Trophoblast cell (in vitro differentiated cells and primary cell): ENCODE measurements around the gene WIF1.

Source experiments
- DNase-seq, 2 donors: peaks; one replicate each; pipeline ENCODE4 v3.0.0-alpha.2; 2016
- H2AFZ ChIP-seq: 2 replicates; pipeline ENCODE4 v1.6.1; 2013; ENCODE audit warnings: low read length, moderate library complexity, mild to moderate bottlenecking; ENCODE audit not compliant: insufficient read depth, poor library complexity
- H2AK5ac ChIP-seq: 2 replicates; pipeline ENCODE4 v1.6.1; 2013; ENCODE audit warnings: mild to moderate bottlenecking, low read length
- H2BK120ac ChIP-seq: 2 replicates; pipeline ENCODE4 v1.6.1; 2013; ENCODE audit warnings: low read length, mild to moderate bottlenecking, moderate library complexity; ENCODE audit not compliant: insufficient read depth, poor library complexity
- H2BK12ac ChIP-seq: 2 replicates; pipeline ENCODE4 v1.6.1; 2013; ENCODE audit warnings: mild to moderate bottlenecking, low read length, moderate library complexity
- H2BK5ac ChIP-seq: 2 replicates; pipeline ENCODE4 v1.6.1; 2013; ENCODE audit warnings: low read length, low read depth, moderate library complexity, mild to moderate bottlenecking; ENCODE audit not compliant: poor library complexity
- H3K14ac ChIP-seq: 2 replicates; pipeline ENCODE4 v1.6.1; 2013; ENCODE audit warnings: mild to moderate bottlenecking, low read length
- H3K18ac ChIP-seq: 2 replicates; pipeline ENCODE4 v1.6.1; 2013; ENCODE audit warnings: mild to moderate bottlenecking, low read length
- H3K23ac ChIP-seq: 2 replicates; pipeline ENCODE4 v1.6.1; 2013; ENCODE audit warnings: low read length
- H3K27ac ChIP-seq: 2 replicates; pipeline ENCODE4 v1.5.1; 2013; ENCODE audit warnings: low read depth, mild to moderate bottlenecking, inconsistent platforms, low read length, moderate library complexity
- H3K27me3 ChIP-seq: 2 replicates; pipeline ENCODE4 v1.6.1; 2013; ENCODE audit warnings: inconsistent platforms, mild to moderate bottlenecking, low read length, moderate library complexity; ENCODE audit not compliant: insufficient read depth
- H3K36me3 ChIP-seq, 2 experiments: 1 replicate in 1 of 2; 2 replicates in 1 of 2; pipeline ENCODE4 v1.6.1; 2013; ENCODE audit warnings: low read length in 2 of 2, mild to moderate bottlenecking in 2 of 2, moderate library complexity in 1 of 2; ENCODE audit not compliant: insufficient read depth in 2 of 2, control insufficient read depth in 1 of 2
- H3K4ac ChIP-seq: 2 replicates; pipeline ENCODE4 v1.6.1; 2013; ENCODE audit warnings: low read depth, mild to moderate bottlenecking, low read length, moderate library complexity
- H3K4me1 ChIP-seq, 2 experiments: 1 replicate in 1 of 2; 2 replicates in 1 of 2; pipeline ENCODE4 v1.6.1; 2013; ENCODE audit warnings: low read length in 2 of 2, mild to moderate bottlenecking in 2 of 2, moderate library complexity in 1 of 2; ENCODE audit not compliant: insufficient read depth in 2 of 2, control insufficient read depth in 1 of 2
- H3K4me2 ChIP-seq: 2 replicates; pipeline ENCODE4 v1.6.1; 2013; ENCODE audit warnings: inconsistent platforms, mild to moderate bottlenecking, low read length, moderate library complexity
- H3K4me3 ChIP-seq: 2 replicates; pipeline ENCODE4 v1.5.1; 2013; ENCODE audit warnings: mild to moderate bottlenecking, low read depth, low read length, inconsistent platforms
- H3K79me1 ChIP-seq: one replicate; pipeline ENCODE4 v1.6.1; 2013; ENCODE audit warnings: low read length
- H3K79me2 ChIP-seq: 2 replicates; pipeline ENCODE4 v1.6.1; 2013; ENCODE audit warnings: low read length, mild to moderate bottlenecking; ENCODE audit not compliant: control insufficient read depth, insufficient read depth, poor library complexity
- H3K9ac ChIP-seq: 2 replicates; pipeline ENCODE4 v1.6.1; 2013; ENCODE audit warnings: mild to moderate bottlenecking, low read length
- H3K9me3 ChIP-seq: 2 replicates; pipeline ENCODE4 v1.6.1; 2013; ENCODE audit warnings: low read depth, mild to moderate bottlenecking, control low read depth, inconsistent platforms, low read length; ENCODE audit not compliant: insufficient read depth
- H4K12ac ChIP-seq: 2 replicates; pipeline ENCODE4 v1.6.1; 2013; ENCODE audit warnings: low read depth, mild to moderate bottlenecking, low read length, moderate library complexity
- H4K8ac ChIP-seq: 2 replicates; pipeline ENCODE4 v1.6.1; 2013; ENCODE audit warnings: low read depth, mild to moderate bottlenecking, low read length, moderate library complexity
- H4K91ac ChIP-seq: one replicate; pipeline ENCODE4 v1.6.1; 2013; ENCODE audit warnings: low read depth, mild to moderate bottlenecking, low read length, moderate library complexity
- WGBS: extraction: QIAGEN DNeasy Blood & Tissue Kit; methylation state at CpG from one replicate; pipeline ENCODE4 v1.1.7; 2013; ENCODE audit warnings: missing lambda C conversion rate; ENCODE audit not compliant: insufficient read length, insufficient coverage; ENCODE audit errors: extremely low coverage; 5-methylcytosine and 5-hydroxymethylcytosine counted together

The WIF1 gene

GRCh38 chr12:65113621-65114035 lies 7.5 kb downstream of the WIF1 start:
- no CpG with 5 or more reads among the region's 1 CpG for WGBS
- Histone ChIP-seq H3K79me2 (no peaks in the 10 kb centered on the region), H3K27me3 (no peaks in the 10 kb centered on the region), H3K36me3 (no peaks in the 10 kb centered on the region), H2BK120ac (no peak overlapping the region), H3K4me3 (no peak overlapping the region), H3K27ac (no peak overlapping the region), H3K18ac (no peak overlapping the region), H2BK5ac (no peak overlapping the region), H4K8ac (no peak overlapping the region), H3K4me2 (no peak overlapping the region), H2BK12ac (no peak overlapping the region), H3K79me1 (no peaks in the 10 kb centered on the region), H3K23ac (no peak overlapping the region), H3K4ac (no peak overlapping the region), H3K9ac (no peak overlapping the region), H3K4me1 (no peaks in the 10 kb centered on the region), H2AK5ac (no peak overlapping the region), H4K91ac (no peak overlapping the region), H3K9me3 (no peaks in the 10 kb centered on the region), H2AFZ (no peak overlapping the region), H3K14ac (no peak overlapping the region), H4K12ac (no peak overlapping the region)
- DNase-seq, result no peak

- Histone ChIP-seq H2BK120ac (no peak overlapping the region), H3K27ac (no peak overlapping the region), H3K23ac (no peak overlapping the region)
Observed at GRCh38 chr12:65106948-65107347, 14.2 kb downstream of the WIF1 start.

DNA sequence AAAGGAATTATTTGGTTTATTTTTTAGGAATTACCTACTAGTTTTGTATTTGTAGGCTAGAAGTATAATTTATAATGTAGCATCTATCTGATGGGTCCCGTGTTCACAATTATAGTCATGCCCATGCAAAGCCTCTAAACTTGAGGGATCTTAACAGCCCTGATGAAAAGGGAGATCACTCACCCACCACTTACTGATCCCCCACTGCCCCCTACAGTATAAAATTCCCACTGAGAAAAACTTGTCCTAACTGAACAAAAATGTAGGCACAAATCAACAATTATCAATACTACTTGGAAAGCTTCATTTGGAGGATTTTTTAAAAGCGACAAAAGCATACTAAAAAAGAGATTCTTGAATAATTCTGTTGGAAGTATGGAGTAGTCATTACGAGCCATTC lies 21.0 kb downstream of the WIF1 start:
- Histone ChIP-seq H2AFZ (no peak overlapping the region), H3K14ac (no peak overlapping the region)

More at GRCh38 chr12:65106948-65107347, 14.2 kb downstream of the WIF1 start:
- Histone ChIP-seq H3K36me3 (no peaks in the 10 kb centered on the region), H3K79me2 (no peaks in the 10 kb centered on the region), H3K14ac (no peak overlapping the region), H3K4me2 (no peak overlapping the region), H3K9ac (no peak overlapping the region), H3K4me1 (no peaks in the 10 kb centered on the region), H3K18ac (no peak overlapping the region), H4K91ac (no peak overlapping the region), H2AK5ac (no peak overlapping the region), H3K9me3 (no peaks in the 10 kb centered on the region), H3K79me1 (no peaks in the 10 kb centered on the region), H2BK12ac (no peak overlapping the region), H4K8ac (no peak overlapping the region), H2BK5ac (no peak overlapping the region), H3K4me3 (no peak overlapping the region), H4K12ac (no peak overlapping the region), H3K27me3 (no peaks in the 10 kb centered on the region), H2AFZ (no peak overlapping the region), H3K4ac (no peak overlapping the region)
- DNase-seq, result peak in 1 of 2 donors; percentile 23

GRCh38 chr12:65099182-65099581 lies 21.9 kb downstream of the WIF1 start:
- H4K91ac ChIP-seq, result no peak overlapping the region
- WGBS, result no CpG with 5 or more reads among the region's 3 CpGs
- no peak overlapping the region for H4K8ac ChIP-seq

More for the DNA sequence above, 21.0 kb downstream of the WIF1 start:
- H2BK5ac ChIP-seq, result no peak overlapping the region
- H3K18ac ChIP-seq, result no peak overlapping the region
- no peak for DNase-seq
- H3K9me3 ChIP-seq, result no peaks in the 10 kb centered on the region
- no peak overlapping the region for H4K8ac ChIP-seq
- no peaks in the 10 kb centered on the region for H3K79me1 ChIP-seq
- no peaks in the 10 kb centered on the region for H3K4me1 ChIP-seq
- no peak overlapping the region for H3K27ac ChIP-seq
- no peak overlapping the region for H2BK12ac ChIP-seq
- H4K12ac ChIP-seq, result no peak overlapping the region
- H3K4me2 ChIP-seq, result no peak overlapping the region
- no peaks in the 10 kb centered on the region for H3K36me3 ChIP-seq
- H3K9ac ChIP-seq, result no peak overlapping the region
- H4K91ac ChIP-seq, result no peak overlapping the region
- H3K23ac ChIP-seq, result no peak overlapping the region
- no peak overlapping the region for H3K4ac ChIP-seq
- H3K27me3 ChIP-seq, result no peaks in the 10 kb centered on the region
- no peak overlapping the region for H2AK5ac ChIP-seq
- no peak overlapping the region for H3K4me3 ChIP-seq
- no peaks in the 10 kb centered on the region for H3K79me2 ChIP-seq
- no peak overlapping the region for H2BK120ac ChIP-seq
- WGBS, result no CpG with 5 or more reads among the region's 3 CpGs

More at GRCh38 chr12:65099182-65099581, 21.9 kb downstream of the WIF1 start:
- Histone ChIP-seq H3K27me3 (no peaks in the 10 kb centered on the region), H2BK5ac (no peak overlapping the region), H3K79me1 (no peaks in the 10 kb centered on the region), H2AK5ac (no peak overlapping the region), H2BK120ac (no peak overlapping the region), H3K18ac (no peak overlapping the region), H3K79me2 (no peaks in the 10 kb centered on the region), H3K9me3 (no peaks in the 10 kb centered on the region), H3K14ac (no peak overlapping the region), H3K36me3 (no peaks in the 10 kb centered on the region), H2BK12ac (no peak overlapping the region), H3K23ac (no peak overlapping the region), H2AFZ (no peak overlapping the region), H3K4me2 (no peak overlapping the region), H4K12ac (no peak overlapping the region), H3K4me1 (no peaks in the 10 kb centered on the region), H3K9ac (no peak overlapping the region), H3K4me3 (no peak overlapping the region), H3K27ac (no peak overlapping the region), H3K4ac (no peak overlapping the region)
- no peak for DNase-seq
